GM12878 (cell line): Measurements from ENCODE around the gene SEBOX.

Experiments
- BMI1 ChIP-seq: fragments of 450-650 bp; IDR thresholded peaks from 2 replicates; pipeline ENCODE4 v1.6.1; 2016; ENCODE audit warnings: mild to moderate bottlenecking, moderate library complexity, borderline replicate concordance
- PAX8 ChIP-seq: fragments of 450-650 bp; IDR thresholded peaks from 2 replicates; pipeline ENCODE4 v1.6.1; 2017; ENCODE audit warnings: mild to moderate bottlenecking, moderate library complexity
- TF ChIP-seq, protein P1 (sequence below), 3 experiments: IDR thresholded peaks in 2 of 3; conservative IDR thresholded peaks in 1 of 3; 2 replicates each; pipeline ENCODE4 v1.5.1; 2011; ENCODE audit warnings: low read depth in 3 of 3, low read length in 3 of 3, mild to moderate bottlenecking in 3 of 3, control low read depth in 2 of 3, moderate library complexity in 2 of 3, inconsistent platforms in 1 of 3, mixed read lengths in 1 of 3; ENCODE audit not compliant: control insufficient read depth in 2 of 3, insufficient read depth in 1 of 3; ENCODE audit errors: extremely low read depth in 1 of 3

DNA sequence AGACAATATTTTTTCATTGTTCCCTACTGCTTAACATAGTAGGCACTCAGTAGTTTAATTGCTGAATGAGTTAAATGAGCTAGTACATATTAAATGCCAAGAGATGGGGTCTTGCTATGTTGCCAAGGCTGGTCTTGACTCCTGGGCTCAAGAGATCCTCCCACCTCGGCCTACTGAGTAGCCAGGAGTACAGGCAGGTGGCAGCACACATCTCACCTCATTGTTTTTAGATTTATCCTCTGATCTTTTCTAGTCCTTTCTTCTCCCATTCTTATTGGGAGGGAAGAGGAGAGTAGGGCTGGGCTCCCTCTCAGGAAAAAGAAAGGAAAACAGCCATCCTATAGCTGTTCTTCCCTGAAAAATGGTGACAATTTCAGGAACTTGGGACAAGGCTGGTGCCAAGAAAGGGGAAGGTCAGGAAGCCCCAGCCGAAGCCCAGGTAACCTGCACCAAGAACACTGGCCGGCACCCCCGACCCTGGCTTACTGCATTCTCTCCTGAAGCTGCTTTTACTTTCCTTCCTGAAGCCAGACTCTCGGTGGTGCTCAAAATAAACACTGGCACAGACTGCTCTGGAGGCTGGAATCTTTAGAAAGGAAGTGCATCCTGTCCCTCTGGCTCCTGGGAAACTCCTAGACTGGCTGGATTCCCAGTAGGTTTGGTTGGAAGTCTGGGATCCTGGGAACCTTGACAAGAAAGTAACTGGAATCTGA, 26.8 kb downstream of the SEBOX start:
- TF ChIP-seq PAX8, result no peak
- TF ChIP-seq, protein P1, sequence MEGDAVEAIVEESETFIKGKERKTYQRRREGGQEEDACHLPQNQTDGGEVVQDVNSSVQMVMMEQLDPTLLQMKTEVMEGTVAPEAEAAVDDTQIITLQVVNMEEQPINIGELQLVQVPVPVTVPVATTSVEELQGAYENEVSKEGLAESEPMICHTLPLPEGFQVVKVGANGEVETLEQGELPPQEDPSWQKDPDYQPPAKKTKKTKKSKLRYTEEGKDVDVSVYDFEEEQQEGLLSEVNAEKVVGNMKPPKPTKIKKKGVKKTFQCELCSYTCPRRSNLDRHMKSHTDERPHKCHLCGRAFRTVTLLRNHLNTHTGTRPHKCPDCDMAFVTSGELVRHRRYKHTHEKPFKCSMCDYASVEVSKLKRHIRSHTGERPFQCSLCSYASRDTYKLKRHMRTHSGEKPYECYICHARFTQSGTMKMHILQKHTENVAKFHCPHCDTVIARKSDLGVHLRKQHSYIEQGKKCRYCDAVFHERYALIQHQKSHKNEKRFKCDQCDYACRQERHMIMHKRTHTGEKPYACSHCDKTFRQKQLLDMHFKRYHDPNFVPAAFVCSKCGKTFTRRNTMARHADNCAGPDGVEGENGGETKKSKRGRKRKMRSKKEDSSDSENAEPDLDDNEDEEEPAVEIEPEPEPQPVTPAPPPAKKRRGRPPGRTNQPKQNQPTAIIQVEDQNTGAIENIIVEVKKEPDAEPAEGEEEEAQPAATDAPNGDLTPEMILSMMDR (IDR thresholded peaks at IDR 0.05 in 2 of 3, conservative IDR thresholded peaks at IDR 0.05 in 1 of 3; ENCODE audit: control insufficient read depth in 2 of 3, extremely low read depth in 1 of 3, insufficient read depth in 1 of 3, low read depth in 3 of 3, low read length in 3 of 3), result no peak
- TF ChIP-seq BMI1, result no peak
